Stimulated activated naive CD8-positive, alpha-beta T cell treated with anti-CD3 and anti-CD28 coated beads, Interleukin-15, Interleukin-2, amounts not matched to agents 100 ng/mL and 50 ng/mL, for 24 hours (primary cell): Measurements from ENCODE around the gene USP13.

ENCODE experiments used
- H3K27ac Mint-ChIP-seq: one replicate; pipeline ENCODE4 v1.8.0; 2021; ENCODE audit warnings: mild to moderate bottlenecking, mixed read lengths
- H3K27me3 Mint-ChIP-seq: one replicate; pipeline ENCODE4 v1.8.0; 2021; ENCODE audit warnings: mixed read lengths
- H3K36me3 Mint-ChIP-seq: one replicate; pipeline ENCODE4 v1.8.0; 2021; ENCODE audit warnings: low read depth, mixed read lengths
- H3K4me1 Mint-ChIP-seq: one replicate; pipeline ENCODE4 v1.8.0; 2021; ENCODE audit warnings: low read depth, mixed read lengths
- H3K4me3 Mint-ChIP-seq: one replicate; pipeline ENCODE4 v1.8.0; 2021; ENCODE audit warnings: mild to moderate bottlenecking, mixed read lengths
- H3K9me3 Mint-ChIP-seq: one replicate; pipeline ENCODE4 v1.8.0; 2021; ENCODE audit warnings: mixed read lengths

USP13 gene

DNA sequence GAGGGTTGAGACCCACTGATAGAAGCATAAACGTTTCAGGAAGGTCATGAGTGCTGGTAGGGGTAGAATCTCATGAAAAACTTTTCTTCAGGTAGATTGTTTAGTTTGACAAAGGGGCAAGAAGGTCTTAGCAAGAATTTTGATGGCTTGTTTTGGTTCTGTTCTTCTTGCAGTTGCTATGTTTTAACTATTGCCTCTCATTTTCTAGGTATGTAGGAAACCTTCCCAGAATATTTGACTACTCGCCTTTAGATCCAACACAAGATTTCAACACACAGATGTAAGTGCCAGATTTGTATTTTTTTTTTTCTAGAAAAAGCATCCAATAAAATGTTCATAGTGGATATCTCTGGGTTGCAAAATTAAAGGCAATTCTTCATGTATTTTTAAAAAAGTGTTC lies 77.1 kb downstream of the USP13 start:
- H3K4me3 Mint-ChIP-seq, result no peak overlapping the region
- peaks cover 39% of the 10 kb centered on the region for H3K36me3 Mint-ChIP-seq
- no peaks in the 10 kb centered on the region for H3K27me3 Mint-ChIP-seq
- H3K4me1 Mint-ChIP-seq, result peaks cover 9% of the 10 kb centered on the region
- H3K27ac Mint-ChIP-seq, result no peak overlapping the region
- H3K9me3 Mint-ChIP-seq, result no peaks in the 10 kb centered on the region

DNA sequence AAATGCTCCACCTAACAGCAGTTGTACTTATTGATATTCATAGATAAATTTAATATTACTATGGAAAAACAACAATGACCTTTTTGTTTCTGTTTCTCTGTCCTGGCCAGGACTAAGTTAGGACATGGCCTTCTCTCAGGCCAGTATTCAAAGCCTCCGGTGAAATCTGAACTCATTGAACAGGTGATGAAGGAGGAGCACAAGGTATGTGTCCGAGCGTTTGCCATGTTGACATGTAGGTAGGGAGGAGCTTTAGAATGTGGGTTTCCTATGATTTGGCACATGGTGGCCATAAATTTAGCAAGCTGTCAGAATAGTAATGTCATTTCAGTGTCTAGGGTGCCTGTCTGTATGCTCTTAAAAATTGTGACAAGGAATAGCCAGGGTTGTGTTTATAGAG lies 77.7 kb downstream of the USP13 start:
- H3K4me3 Mint-ChIP-seq, result no peak overlapping the region
- no peak overlapping the region for H3K27ac Mint-ChIP-seq
- H3K36me3 Mint-ChIP-seq, result peaks cover 34% of the 10 kb centered on the region
- no peaks in the 10 kb centered on the region for H3K9me3 Mint-ChIP-seq
- H3K27me3 Mint-ChIP-seq, result no peaks in the 10 kb centered on the region
- H3K4me1 Mint-ChIP-seq, result peaks cover 10% of the 10 kb centered on the region

DNA sequence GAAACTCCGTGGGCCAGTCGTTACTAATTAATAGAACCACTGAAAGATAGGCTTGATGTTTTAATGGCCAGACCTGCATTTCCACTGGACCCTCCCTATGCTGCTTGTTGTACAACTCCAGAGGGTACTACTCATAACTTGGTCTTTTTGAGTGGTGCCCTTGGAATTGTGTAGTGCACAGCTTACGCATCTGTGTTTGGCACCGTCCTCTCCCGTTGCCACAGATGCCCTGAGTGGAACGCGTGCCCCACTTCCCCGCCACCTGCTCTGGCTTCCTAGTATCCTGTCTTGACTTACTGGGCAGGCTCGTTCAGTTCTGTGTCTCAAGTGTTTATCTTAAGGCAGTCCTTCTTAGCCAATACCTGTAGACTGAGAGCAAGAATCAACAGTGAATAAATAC lies 78.7 kb downstream of the USP13 start:
- no peak overlapping the region for H3K27ac Mint-ChIP-seq
- H3K9me3 Mint-ChIP-seq, result no peaks in the 10 kb centered on the region
- H3K36me3 Mint-ChIP-seq, result peaks cover 25% of the 10 kb centered on the region
- H3K27me3 Mint-ChIP-seq, result no peaks in the 10 kb centered on the region
- H3K4me3 Mint-ChIP-seq, result no peak overlapping the region
- H3K4me1 Mint-ChIP-seq, result peaks cover 10% of the 10 kb centered on the region

DNA sequence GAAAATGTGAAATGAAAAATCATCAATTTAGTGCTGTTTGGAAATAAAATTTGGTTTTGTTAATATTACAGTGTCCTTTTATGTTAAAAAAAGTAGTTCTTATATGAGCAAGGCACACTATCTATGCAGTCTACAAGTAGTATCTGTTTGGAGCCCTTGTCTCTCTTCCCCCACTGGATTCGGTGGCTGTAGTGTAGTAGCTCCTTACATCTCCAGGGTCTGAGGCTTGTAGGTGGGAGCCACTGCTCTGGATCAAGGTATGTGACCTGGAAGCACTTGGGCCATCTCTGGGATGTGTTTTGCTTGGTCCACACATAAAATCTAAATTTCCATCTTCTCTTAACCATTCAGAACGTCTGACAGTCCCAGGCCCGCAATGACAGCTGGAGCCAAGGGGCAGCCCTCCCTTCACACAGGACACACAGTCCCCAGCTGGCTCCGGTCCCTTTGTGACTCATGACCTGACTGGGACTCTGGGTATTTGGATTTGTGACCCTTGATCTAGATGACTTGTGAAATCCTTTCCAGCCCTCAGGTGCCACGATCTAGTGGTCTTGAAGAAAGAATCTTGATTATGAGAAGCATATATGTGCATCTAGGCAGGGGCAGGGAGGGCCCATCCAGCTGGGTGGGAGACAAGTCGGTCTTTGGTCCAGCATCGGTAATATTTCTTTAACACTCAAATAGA lies 80.0 kb downstream of the USP13 start:
- Mint-ChIP-seq H3K27me3 (no peaks in the 10 kb centered on the region), H3K4me3 (no peak overlapping the region), H3K27ac (no peak overlapping the region), H3K36me3 (peaks cover 25% of the 10 kb centered on the region), H3K4me1 (peaks cover 10% of the 10 kb centered on the region), H3K9me3 (no peaks in the 10 kb centered on the region)

DNA sequence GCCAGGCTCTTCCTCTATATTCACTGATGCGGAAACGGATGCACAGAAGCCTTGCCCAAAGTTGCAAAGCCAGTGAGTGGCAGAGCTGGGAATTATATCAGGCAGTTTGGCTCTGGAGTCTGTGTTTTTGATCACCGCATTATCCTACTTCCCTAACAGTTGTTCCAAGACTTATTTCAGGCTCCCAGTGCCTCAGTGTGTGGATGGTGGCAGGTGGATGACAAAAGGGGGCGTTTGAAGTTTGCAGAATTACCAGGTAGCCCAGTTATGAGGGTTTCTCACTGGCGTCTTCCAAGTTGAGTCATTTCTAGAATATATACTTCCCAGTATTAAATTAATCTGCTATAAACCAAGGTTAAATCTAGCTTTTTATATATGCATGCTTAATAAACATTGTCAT lies 81.0 kb downstream of the USP13 start:
- Mint-ChIP-seq H3K27me3 (no peaks in the 10 kb centered on the region), H3K27ac (no peak overlapping the region), H3K4me3 (no peak overlapping the region), H3K4me1 (peaks cover 10% of the 10 kb centered on the region), H3K36me3 (peaks cover 25% of the 10 kb centered on the region), H3K9me3 (no peaks in the 10 kb centered on the region)

DNA sequence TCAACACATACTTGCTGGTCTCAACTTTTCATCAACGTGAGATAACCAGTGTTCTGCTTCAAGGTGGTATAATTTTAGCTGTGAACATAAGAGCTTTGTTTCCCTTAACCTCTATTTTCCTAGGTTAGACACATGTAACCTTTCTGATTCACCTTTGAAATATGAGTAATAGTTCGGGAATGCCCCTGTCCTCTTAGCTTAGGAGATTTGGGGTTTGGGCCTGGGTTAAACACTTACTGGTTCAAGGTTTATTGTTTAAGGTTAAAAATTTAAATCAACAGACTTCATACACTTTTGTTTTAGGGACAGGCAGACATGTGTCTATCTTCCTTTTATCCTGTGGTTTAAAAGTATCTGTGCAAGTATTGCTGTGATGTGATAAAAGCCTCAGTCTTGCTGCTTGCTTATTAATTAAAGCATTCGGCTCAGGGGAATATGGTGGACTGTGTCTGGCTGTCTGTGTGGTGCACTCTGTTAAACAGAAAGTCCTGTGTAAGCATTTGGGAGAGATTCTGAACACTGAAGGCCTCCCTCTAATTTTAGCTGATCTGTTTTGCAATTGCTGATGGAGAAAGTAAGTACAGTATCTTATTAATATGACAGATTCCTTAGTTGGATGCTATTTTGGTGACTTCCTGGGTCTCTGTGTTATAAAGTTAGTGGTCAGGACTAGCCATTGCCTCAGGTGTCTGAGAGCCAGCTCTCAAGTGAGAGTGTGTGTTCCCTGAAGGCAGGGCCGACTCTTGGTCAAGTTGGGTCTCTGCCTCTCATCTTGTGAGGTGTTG lies 81.8 kb downstream of the USP13 start:
- H3K27me3 Mint-ChIP-seq, result no peaks in the 10 kb centered on the region
- no peak overlapping the region for H3K27ac Mint-ChIP-seq
- H3K4me3 Mint-ChIP-seq, result no peak overlapping the region
- no peaks in the 10 kb centered on the region for H3K9me3 Mint-ChIP-seq
- peaks cover 10% of the 10 kb centered on the region for H3K4me1 Mint-ChIP-seq
- peaks cover 25% of the 10 kb centered on the region for H3K36me3 Mint-ChIP-seq

DNA sequence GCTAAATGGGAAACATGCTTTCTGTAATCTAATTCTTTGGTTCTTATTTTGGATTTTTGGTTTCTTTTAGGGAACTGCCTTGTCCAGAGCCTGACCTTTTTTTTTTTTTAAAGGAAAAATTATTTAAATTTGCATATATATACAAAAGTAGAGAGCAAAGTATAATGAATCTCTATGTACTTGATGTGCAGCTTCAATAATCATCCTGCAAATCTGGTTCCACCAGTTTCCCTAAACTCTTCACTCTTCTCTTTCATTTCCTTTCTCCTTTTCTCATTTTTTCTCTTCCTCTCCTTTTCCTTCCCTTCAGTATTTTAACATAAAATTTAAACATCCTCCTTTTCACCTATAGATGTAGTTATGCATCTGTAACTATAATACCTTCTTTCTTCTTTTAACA lies 82.5 kb downstream of the USP13 start:
- peaks cover 22% of the 10 kb centered on the region for H3K36me3 Mint-ChIP-seq
- H3K4me3 Mint-ChIP-seq, result no peak overlapping the region

DNA sequence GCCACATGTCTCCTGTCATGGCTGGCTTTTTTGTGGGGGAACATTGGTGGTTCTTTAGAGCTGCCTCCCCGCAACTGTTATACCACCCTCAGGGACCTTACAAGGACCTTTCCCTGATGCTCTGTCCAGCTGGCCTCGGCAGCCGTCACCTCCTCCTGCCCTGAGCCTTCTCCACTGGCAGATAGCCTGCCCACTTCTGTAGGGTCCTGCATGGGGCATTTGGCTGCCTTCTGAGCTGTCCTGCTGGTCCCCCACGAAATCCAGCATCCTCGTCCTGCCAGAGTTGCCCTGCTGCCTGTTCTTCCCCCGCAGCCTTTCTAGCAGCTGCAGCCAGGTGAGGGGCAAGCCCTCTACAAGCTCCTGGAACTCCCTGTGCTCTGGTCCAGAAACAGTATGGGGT lies 86.2 kb downstream of the USP13 start:
- Mint-ChIP-seq H3K4me1 (peaks cover 10% of the 10 kb centered on the region), H3K27ac (no peak overlapping the region), H3K9me3 (no peaks in the 10 kb centered on the region), H3K4me3 (no peak overlapping the region), H3K27me3 (no peaks in the 10 kb centered on the region), H3K36me3 (peaks cover 22% of the 10 kb centered on the region)

More for the DNA sequence above, 82.5 kb downstream of the USP13 start:
- Mint-ChIP-seq H3K27ac (no peak overlapping the region), H3K4me1 (peaks cover 10% of the 10 kb centered on the region), H3K27me3 (no peaks in the 10 kb centered on the region), H3K9me3 (no peaks in the 10 kb centered on the region)

DNA sequence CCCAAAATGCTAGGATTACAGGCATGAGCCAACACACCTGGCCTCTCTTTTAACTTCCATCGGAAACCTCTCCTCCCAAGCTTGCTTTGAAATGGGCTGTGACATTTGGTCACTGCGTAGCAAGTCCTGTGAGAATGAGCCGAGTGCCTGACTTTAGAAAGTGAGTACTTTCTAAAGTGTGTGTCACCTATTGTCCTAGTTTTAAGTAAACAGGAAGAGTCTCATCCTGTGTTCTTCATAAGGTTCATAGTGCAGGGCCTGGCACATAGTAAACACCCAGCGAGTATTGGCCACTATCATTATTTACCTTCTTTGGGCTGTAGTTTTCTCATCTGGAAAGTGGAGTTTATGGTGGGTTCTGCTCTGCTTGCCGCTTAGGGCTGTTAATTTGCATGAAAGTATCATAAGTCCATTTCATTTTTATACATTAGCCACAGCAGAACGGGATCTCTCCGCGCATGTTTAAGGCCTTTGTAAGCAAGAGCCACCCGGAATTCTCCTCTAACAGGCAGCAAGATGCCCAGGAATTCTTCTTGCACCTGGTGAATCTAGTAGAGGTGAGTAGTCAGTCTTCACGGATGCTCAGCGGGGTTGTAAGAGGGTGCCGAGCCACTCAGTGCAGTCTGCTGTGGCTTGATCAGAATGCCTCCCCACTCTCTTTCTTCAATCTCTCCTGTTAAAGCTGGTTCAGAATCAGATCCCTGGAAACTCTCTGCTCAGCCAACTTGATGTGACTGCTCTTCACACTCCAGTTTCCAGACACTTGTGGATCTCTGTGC lies 87.2 kb downstream of the USP13 start:
- H3K27me3 Mint-ChIP-seq, result no peaks in the 10 kb centered on the region
- H3K36me3 Mint-ChIP-seq, result peaks cover 22% of the 10 kb centered on the region
- H3K4me1 Mint-ChIP-seq, result peaks cover under 1% of the 10 kb centered on the region
- no peak overlapping the region for H3K4me3 Mint-ChIP-seq
- no peak overlapping the region for H3K27ac Mint-ChIP-seq
- no peaks in the 10 kb centered on the region for H3K9me3 Mint-ChIP-seq

DNA sequence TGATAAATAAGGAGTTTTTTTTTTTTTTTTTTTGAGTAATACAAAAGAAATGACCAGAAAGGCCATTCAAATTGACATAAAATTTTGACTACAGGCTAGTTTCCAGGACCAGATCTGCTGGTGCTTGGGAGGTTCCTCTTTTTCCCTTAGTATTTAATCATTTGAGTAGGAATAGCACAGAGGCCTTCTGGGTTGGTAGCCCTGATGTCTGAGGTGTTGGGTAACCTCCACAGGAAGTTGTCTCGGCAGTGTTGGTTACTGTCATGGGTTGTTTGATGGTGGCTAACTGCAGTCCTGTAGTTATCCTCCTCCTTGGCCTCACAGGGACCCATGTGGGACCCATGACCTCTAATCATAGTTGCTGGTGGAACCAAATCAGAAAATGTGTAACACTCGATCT lies 91.1 kb downstream of the USP13 start:
- Mint-ChIP-seq H3K36me3 (peaks cover 22% of the 10 kb centered on the region), H3K4me3 (no peak overlapping the region), H3K27ac (no peak overlapping the region), H3K27me3 (no peaks in the 10 kb centered on the region), H3K4me1 (no peaks in the 10 kb centered on the region), H3K9me3 (no peaks in the 10 kb centered on the region)

DNA sequence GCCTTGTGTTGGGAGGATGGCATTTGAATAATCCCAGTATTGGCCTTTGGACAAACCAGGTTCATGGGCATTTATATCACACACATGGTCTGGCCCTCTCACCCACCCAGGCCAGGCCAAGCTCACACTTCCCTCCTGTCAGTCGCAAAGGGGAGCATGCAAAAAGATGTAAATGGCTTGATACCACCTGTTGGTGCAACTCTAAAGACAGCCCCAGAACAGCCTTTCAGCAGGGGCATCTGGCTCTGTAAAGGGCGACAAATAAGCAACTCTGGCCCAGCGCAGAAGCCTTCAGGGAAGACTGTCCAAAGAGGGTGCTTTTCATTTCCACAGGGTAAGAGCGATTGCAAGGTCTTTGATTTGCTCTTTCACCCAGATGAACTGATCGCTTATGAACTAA lies 91.8 kb downstream of the USP13 start:
- Mint-ChIP-seq H3K9me3 (no peaks in the 10 kb centered on the region), H3K36me3 (peaks cover 25% of the 10 kb centered on the region), H3K27ac (no peak overlapping the region)

DNA sequence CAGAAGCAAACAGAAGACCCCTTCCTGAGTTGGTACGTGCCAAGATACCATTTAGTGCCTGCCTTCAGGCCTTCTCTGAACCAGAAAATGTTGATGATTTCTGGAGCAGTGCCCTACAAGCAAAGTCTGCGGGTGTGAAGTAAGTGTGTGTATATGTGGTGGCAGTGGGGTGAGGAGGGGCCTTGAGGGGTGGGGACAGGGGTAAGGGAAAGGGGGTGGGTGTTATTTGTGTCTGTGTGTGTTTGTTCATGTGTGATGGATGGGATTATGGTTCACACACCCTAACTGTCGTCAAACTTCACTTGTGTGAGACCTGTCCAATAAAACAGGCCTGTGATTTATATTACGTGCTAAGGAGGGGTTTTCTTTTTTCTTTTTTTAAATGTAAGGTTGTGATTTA lies 92.2 kb downstream of the USP13 start:
- Mint-ChIP-seq H3K36me3 (peaks cover 26% of the 10 kb centered on the region), H3K9me3 (no peaks in the 10 kb centered on the region), H3K4me1 (no peaks in the 10 kb centered on the region), H3K27ac (no peak overlapping the region), H3K4me3 (no peak overlapping the region), H3K27me3 (no peaks in the 10 kb centered on the region)

More for the DNA sequence above, 91.8 kb downstream of the USP13 start:
- Mint-ChIP-seq H3K4me3 (no peak overlapping the region), H3K27me3 (no peaks in the 10 kb centered on the region), H3K4me1 (no peaks in the 10 kb centered on the region)

DNA sequence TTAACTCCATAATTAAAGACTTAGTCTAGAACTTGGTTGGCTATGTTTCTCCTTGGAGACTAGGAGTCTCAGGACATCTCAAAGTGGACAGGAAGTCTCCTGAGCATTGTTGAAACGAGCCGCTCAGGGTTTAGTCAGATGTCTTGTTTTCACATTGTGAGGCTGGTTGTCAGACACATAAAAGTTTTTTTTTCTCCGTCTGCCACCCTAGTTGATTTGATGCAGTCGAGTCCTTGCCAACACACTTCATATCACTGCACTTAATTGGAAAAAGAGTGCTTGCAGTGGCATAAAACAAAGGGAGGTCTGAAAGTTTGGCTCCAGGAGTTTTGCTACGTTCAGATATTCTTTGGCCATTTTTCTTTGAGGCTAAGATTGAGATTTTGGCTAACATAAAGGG lies 92.9 kb downstream of the USP13 start:
- Mint-ChIP-seq H3K4me3 (no peak overlapping the region), H3K27ac (no peak overlapping the region), H3K36me3 (peaks cover 22% of the 10 kb centered on the region), H3K4me1 (no peaks in the 10 kb centered on the region), H3K27me3 (no peaks in the 10 kb centered on the region), H3K9me3 (no peaks in the 10 kb centered on the region)

DNA sequence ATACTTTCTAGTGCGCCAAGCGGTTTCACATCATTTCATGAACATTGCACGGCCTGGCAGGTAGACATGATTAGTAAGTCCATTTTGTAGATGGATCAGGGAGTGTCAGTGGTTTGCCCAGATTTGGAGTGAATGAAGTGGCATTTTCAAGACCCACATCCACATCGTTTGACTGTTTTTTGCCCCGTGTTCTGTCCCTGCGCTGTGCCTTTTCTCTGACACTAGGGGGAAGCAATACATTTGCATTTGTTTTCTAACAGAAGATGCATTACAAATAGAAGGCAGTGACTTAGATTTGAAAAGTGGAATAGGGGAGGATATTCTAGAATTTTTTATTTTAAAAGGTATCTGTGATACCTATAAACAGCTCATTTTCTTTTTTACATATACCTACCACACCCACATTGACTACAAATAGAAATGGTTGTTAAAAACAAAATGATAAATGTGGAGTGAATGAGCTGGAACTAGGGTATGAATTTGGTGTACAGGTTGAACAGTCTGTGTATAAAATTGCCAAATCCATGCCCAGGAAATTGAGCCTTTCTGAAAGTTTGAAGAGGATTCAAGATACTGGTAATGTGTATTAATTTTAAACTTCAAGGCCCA lies 98.0 kb downstream of the USP13 start:
- Mint-ChIP-seq H3K4me3 (no peak overlapping the region), H3K27ac (no peak overlapping the region), H3K36me3 (peaks cover 20% of the 10 kb centered on the region), H3K4me1 (no peaks in the 10 kb centered on the region), H3K27me3 (no peaks in the 10 kb centered on the region), H3K9me3 (no peaks in the 10 kb centered on the region)

DNA sequence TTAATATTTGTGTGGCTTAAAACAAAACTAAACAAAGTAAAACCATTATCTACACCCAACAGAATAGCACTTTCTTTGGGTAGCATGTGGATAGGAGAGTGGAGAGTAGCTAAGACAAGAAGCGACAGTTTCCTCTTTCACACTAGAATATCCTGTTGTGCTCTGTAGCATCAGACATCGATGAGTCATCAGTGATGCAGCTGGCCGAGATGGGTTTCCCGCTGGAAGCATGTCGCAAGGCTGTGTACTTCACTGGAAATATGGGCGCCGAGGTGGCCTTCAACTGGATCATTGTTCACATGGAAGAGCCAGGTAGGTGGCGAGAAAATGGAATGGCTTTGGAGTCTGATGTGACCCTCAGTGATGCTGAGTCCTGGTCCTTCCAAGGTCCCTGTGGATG lies 108.1 kb downstream of the USP13 start:
- H3K36me3 Mint-ChIP-seq, result peaks cover 56% of the 10 kb centered on the region
- no peaks in the 10 kb centered on the region for H3K4me1 Mint-ChIP-seq

More for the DNA sequence above, 108.1 kb downstream of the USP13 start:
- Mint-ChIP-seq H3K27ac (no peak overlapping the region), H3K9me3 (no peaks in the 10 kb centered on the region), H3K4me3 (no peak overlapping the region), H3K27me3 (no peaks in the 10 kb centered on the region)
